Effector CD8-positive, alpha-beta T cell (primary cell): ENCODE data around the gene USHBP1.

Experiments used
- DNase-seq: peaks from one replicate; lab custom pipeline; 2025; lab: John Stamatoyannopoulos, UW

Gene USHBP1

GRCh38 chr19:17263712-17264640 is 569 bp downstream of the USHBP1 start:
- DNase-seq, result no peak

DNA sequence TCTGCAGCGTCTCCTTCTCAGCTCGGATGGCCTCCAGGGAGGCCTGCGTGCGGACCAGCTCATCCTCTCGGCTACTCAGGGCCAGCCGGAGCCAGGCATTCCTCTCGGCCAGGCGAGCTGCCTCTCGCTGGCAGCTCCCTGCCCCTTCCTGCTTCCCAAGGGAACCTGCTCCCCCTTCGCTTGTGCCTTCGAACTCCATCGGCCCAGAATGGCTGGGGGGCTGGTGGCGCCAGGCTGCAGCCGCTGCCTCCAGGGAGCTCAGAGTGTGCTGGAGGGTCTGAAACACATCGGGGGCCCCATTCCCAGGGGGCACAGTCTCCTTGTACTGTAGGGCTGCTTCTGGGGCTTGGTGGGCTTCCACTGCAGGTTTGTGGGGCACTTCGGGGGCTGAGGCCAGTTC is 2.0 kb downstream of the USHBP1 start:
- DNase-seq, result no peak

DNA sequence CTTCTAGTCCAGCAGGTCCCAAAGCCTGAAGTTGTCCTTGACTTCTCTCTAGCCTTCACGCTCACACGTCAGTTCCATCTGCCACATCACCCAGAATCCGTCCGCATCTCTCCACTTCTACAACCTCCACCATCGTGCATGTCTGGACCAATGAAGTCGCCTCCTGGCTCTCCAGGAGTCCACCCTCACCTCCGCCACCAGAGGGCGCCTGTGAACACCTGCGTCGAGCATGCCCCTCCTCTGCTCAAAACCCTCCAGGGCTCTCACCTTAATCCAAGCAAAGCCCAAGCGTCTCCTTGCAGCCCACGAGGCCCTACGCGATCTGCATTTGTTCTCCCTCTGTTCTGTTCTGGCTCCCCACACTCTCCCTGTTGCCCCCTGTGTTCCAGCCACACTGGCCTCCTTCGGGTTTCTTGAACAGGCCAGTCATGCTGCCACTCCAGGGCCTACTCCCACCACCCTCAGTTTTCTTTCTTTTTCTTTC is 3.7 kb downstream of the USHBP1 start:
- peak; percentile 82 for DNase-seq

- no peak for DNase-seq
These were observed 4.6 kb downstream of the USHBP1 start for GRCh38 chr19:17259934-17260333.

- DNase-seq, result no peak
These were observed 5.3 kb downstream of the USHBP1 start for GRCh38 chr19:17259118-17259780.

DNA sequence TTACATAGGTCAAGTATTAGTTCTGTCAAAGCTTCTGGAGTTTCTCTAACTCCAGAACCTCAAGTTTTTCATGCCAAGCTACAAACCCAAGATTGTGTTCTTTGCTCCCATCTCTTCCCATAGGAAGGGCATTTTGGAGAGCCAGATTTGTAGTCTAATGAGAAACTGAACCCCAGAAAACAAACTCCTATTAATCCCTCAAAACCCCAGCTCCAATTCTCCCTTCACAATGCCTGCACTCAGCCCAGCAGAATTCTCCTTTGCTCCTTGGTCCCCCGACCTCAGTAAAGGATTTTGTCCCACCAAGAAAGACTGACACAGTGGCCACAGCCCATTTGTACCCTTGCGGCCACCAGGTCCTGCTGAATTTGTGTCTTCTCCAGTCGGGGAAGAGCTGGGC is 8.4 kb downstream of the USHBP1 start:
- DNase-seq, result no peak

DNA sequence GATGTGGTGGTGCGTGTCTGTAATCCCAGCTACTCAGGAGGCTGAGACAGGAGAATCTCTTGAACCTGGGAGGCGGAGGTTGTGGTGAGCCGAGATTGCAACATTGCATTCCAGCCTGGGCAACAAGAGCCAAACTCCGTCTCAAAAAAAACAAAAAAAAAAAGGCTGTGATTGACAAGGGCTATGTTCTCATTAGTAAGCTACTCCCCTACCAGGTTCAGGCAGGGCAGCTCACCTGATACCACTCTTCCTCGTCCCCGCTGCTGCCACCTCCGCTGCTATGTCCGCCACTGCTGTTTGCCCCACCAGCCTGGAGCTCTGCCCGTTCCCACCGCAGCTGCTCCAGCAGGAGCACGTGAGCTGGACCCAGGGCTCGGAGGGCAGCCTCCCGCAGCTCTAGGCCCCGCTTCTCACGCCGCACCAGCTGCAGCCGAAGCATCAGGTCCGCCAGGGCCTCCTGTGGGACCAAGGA is 9.4 kb downstream of the USHBP1 start:
- no peak for DNase-seq

- no peak for DNase-seq
These were observed 9.9 kb downstream of the USHBP1 start for GRCh38 chr19:17254636-17255035.

- DNase-seq, result no peak
These were observed 14.5 kb downstream of the USHBP1 start for GRCh38 chr19:17249887-17250548.

GRCh38 chr19:17248011-17248776 is 16.4 kb downstream of the USHBP1 start:
- no peak for DNase-seq

DNA sequence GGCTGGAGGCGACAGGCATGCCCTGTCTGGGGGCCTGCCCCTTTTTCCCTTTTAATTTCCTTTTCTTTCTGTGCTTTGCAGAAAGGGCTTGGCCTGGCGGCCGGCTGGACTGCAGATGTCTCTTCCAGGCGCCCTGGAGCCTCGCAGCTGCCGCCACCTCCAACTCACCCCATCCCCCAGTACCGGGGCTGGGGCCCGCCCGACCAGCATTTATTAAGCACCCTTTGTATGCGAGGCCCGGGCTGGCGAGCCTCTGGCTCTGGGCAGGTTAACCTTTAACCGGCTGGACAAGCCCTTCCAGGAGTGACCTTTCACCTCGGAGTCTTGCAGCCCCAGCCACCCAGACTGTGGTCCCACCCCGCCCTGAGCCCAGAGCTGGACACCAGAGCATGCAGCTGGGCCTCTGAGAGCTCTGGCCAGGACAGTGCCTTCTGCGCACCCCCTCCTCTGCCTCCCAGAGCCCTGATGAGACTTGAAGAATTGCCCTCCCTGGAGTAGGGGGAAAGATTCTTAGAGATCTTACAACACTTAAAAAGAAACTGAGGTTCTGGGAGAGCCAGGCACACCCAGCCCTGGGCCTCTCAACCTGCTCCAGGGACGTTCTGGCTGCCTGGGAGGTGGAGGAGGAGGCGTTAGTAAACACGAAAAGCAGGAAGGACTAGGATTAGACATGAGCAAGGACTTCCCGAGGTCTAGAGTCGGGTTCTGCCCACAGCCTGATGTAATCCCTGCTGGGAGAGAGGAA is 17.7 kb downstream of the USHBP1 start:
- no peak for DNase-seq

DNA sequence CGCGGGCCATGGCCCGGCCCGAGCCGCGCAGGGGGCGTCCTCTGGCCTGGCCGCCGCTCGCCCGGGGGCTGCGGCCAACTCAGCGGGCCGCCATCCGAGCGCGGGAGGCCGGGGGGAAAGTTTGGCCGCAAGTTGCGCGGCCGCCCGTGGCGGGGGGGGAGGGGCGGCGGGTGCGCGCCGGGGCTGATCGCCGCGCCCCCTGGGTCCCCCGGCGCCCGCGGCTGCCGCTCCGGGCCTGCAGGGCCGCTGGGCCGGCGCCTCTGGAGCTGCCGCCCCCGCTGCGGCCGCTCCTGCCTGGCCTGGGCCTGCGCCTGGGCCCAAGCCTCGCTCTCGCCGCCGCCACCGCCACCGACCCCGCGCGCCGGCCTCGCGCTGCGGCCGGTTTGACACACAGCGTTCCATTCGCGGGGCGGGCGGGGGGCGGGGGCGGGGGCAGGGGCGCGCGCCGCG is 19.0 kb downstream of the USHBP1 start, which contains the start of gene NR2F6:
NR2F6 (minus strand) TSS at position 385 of the 450 bp plus-strand sequence. CDS start 699 bp downstream, outside the sequence.
- no peak for DNase-seq

DNA sequence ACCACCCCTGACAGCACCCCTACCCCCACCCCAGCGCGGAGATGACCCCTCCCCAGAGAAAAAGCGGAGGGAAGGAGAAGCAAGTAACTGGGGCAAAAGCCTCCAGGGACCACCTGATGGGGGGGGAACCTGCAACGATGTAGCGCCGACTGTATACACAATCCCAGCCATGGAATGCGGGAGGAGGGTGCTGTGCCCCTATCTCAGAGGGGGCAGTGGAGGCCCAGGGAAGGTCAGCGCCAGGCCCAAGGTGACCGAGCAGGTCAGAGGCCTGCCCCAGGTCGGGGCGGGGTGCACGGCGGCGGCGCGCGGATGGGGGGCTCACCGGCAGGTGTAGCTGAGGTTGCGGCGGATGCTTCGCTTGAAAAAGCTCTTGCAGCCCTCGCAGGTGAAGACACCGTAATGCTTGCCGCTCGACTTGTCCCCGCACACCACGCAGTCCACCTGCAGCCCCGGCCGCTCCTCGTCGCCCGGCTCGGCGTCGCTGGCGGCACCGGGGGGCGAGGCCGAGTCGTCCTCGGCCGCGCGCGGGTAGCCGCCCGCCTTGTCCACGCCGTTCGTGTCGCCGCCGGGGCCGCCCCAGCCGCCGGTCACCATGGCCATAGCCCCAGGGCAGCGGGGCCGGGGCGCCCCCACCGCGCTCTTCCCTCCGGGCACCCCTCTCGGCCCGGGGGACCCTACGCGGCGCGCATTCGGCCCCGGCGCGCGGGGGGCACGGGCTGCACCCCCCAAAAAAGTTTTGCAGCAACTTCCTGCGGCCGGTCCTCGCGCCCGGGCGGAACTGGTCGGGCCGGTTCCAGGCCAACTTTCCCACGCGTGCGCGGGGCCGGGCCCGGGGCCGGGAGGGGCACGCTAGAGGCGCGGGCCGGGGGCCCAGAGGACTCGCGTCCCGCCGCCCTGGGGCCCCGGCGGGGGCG is 19.7 kb downstream of the USHBP1 start:
- no peak for DNase-seq

- no peak for DNase-seq
These were observed 20.5 kb downstream of the USHBP1 start for GRCh38 chr19:17243830-17244617.

DNA sequence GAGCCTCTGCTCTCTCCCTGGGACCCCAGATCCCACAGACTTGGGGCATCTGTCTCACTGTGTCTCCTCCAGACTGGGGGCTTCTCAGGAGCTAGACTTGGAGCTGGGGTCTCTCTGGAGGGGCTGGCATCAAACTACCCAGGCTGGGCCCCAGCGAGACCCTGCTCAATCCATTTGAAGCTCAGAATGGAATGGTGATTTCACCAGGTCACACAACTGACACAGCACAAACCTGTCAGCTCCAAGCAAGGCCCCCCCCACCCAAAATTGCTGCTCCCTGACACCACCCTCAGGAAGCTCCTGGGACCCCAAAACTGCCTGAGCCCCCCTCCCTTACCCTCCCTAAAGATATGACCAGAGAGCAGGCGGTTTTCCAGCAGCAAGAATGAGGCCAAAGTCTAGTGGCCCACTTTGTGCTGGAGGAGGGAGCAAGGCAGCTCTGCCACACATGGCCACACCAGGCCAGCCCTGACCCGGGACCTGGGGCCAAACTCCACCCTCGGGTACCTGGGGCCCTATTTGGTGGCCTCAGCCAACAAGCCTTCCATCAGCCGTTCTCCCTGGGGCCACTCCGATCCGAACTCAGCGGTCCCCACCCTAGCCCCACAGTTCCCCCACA is 21.2 kb downstream of the USHBP1 start:
- no peak for DNase-seq

DNA sequence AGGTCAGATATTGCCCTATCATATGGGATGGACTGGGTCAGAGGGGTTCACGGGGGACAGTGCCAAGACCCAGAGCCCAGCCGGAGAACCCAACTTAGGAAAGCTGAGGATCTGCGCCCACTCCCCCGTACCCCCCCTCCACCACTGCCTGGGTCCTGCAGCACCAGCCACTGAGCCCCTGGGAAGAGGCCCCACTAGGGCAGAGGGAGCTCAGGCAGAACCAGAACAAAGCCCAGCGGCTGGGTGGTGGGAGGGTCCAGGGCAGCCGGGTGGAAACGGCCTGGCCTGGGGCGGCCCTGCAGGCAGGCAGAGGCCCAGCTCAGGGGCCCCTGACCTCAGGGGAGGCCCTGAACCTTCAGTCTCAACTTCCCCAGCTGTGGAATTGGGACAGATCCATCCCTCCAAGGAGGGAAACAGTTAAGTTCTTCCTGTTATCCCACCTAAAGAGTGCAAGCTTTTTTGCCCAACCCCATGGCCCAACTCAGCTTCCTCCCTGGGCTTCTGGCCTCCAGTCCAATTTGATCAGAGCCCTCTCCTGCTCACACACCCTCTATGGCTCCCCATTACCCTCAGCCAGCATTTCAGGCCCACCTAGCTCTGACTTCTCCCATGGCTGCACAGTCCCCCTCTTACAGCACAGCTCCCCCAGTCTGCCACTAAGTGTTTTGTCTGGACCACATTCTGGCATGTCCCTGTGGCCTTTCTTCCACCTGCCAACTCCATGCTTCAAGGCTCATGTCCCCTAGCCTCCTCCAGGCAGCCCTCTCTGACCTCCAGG is 21.9 kb downstream of the USHBP1 start:
- no peak for DNase-seq

GRCh38 chr19:17240826-17241399 is 23.6 kb downstream of the USHBP1 start:
- no peak for DNase-seq
